Right ventricle myocardium superior (tissue), 1 donor: ENCODE data around the gene RTTN. TPM values are rescaled to one million over a fixed set of nuclear protein-coding genes. Genes with fewer than 3 reads are reported as not detected.
"Not testable (repeated sequence)": the region's sequence is repeated elsewhere in the genome, so short reads cannot be mapped to it uniquely, and the experiment has no call there.

Experiments
- ATAC-seq: fragments of 200-7000 bp; cut with Tn5 transposase; one replicate; pipeline ENCODE4 v1.9.1; 2020; ENCODE audit warnings: mild to moderate bottlenecking; ENCODE audit not compliant: poor library complexity
- DNase-seq: peaks from one replicate; pipeline ENCODE4 v3.0.0-alpha.2; 2020
- intact Hi-C: fragments of 100-400 bp; cut with DNase I; formaldehyde crosslinking; loops from one replicate; pipeline ENCODE4 v1.11.2; 2022
- total RNA-seq: library from RNA; stranded (reverse); fragmentation: NEBNext Ultra II Directional; extraction: Animal tissue kit (Norgen Biotek cat#: 25700); gene quantifications from one replicate; pipeline ENCODE4 v1.2.1, GENCODE V29; 2021
- donor health status: DM: no; HTN: yes; CAD: no; lungs with severe emphysema.

The RTTN gene
- total RNA-seq, 1 donor from 2014 or later: 11.1 TPM

GRCh38 chr18:70004696-70005095 lies 200.8 kb downstream of the RTTN start:
- ATAC-seq: peak; percentile 83
- intact Hi-C loops: no loop called here
- DNase-seq: no peak

GRCh38 chr18:69999656-70000055 lies 205.8 kb downstream of the RTTN start:
- DNase-seq (no peak), ATAC-seq (no peak)
- intact Hi-C loops: no loop called here

- ATAC-seq (peak; percentile 94), DNase-seq (no peak)
- intact Hi-C loops: no loop called here
These were observed 206.9 kb downstream of the RTTN start for GRCh38 chr18:69998523-69998987.

GRCh38 chr18:69996951-69997798 lies 208.3 kb downstream of the RTTN start:
- ATAC-seq (no peak), DNase-seq (no peak)
- intact Hi-C loops: no loop called here

GRCh38 chr18:69996417-69996816 lies 209.1 kb downstream of the RTTN start:
- intact Hi-C loops: no loop called here
- no peak for ATAC-seq

GRCh38 chr18:69995774-69996173 lies 209.7 kb downstream of the RTTN start:
- intact Hi-C loops: no loop called here
- ATAC-seq (no peak), DNase-seq (no peak)

More at GRCh38 chr18:69996417-69996816, 209.1 kb downstream of the RTTN start:
- DNase-seq: no peak

GRCh38 chr18:69992776-69993175 lies 212.7 kb downstream of the RTTN start:
- intact Hi-C loops: no loop called here
- no peak for DNase-seq
- ATAC-seq: no peak

GRCh38 chr18:69987870-69988269 lies 217.6 kb downstream of the RTTN start:
- DNase-seq (no peak), ATAC-seq (no peak)
- intact Hi-C loops: no loop called here

GRCh38 chr18:69985239-69985638 lies 220.2 kb downstream of the RTTN start:
- intact Hi-C loops: no loop called here
- DNase-seq: no peak
- ATAC-seq: no peak

- ATAC-seq: peak; percentile 52
- DNase-seq: no peak
- intact Hi-C loops: no loop called here
These were observed 223.1 kb downstream of the RTTN start for GRCh38 chr18:69982417-69982816.

GRCh38 chr18:69981948-69982347 lies 223.5 kb downstream of the RTTN start:
- intact Hi-C loops: no loop called here
- ATAC-seq (no peak), DNase-seq (no peak)

- intact Hi-C loops: no loop called here
- DNase-seq (no peak), ATAC-seq (no peak)
These were observed 224.3 kb downstream of the RTTN start for GRCh38 chr18:69980982-69981804.

GRCh38 chr18:69980509-69980908 lies 225.0 kb downstream of the RTTN start:
- ATAC-seq: no peak
- intact Hi-C loops: no loop called here
- DNase-seq: no peak

- ATAC-seq (no peak), DNase-seq (no peak)
- intact Hi-C loops: no loop called here
These were observed 226.5 kb downstream of the RTTN start for GRCh38 chr18:69978732-69979715.

- ATAC-seq, DNase-seq, intact Hi-C loops: not testable (repeated sequence)
These were observed 230.2 kb downstream of the RTTN start for GRCh38 chr18:69975294-69975693.

GRCh38 chr18:69974365-69974764 lies 231.1 kb downstream of the RTTN start:
- intact Hi-C loops: no loop called here
- DNase-seq (no peak), ATAC-seq (no peak)

GRCh38 chr18:69969491-69969890 lies 236.0 kb downstream of the RTTN start:
- intact Hi-C loops: no loop called here
- DNase-seq: no peak
- no peak for ATAC-seq

GRCh38 chr18:69968039-69968438 lies 237.4 kb downstream of the RTTN start:
- intact Hi-C loops: no loop called here
- ATAC-seq: no peak

GRCh38 chr18:69963196-69963595 lies 242.3 kb downstream of the RTTN start:
- no peak for ATAC-seq
- no peak for DNase-seq
- intact Hi-C loops: no loop called here

More at GRCh38 chr18:69968039-69968438, 237.4 kb downstream of the RTTN start:
- no peak for DNase-seq
